Umbilical cord (tissue), 2 donors: Measurements from ENCODE around the gene MLH3. TPM values are rescaled to one million over a fixed set of nuclear protein-coding genes. Genes with fewer than 3 reads are reported as not detected.

Experiments
- DNase-seq: peaks from one replicate; pipeline ENCODE4 v3.0.0-alpha.2; 2015; ENCODE audit warnings: low spot score
- total RNA-seq: library from RNA; depleted of rRNA; stranded (reverse); fragments of >200 nt; gene quantifications from one replicate; pipeline ENCODE4 v1.2.3, GENCODE V29; 2014; ENCODE audit warnings: low replicate concordance; ENCODE audit not compliant: insufficient read depth

Gene MLH3
- total RNA-seq, 1 donor from 2014 or later: 55.6 TPM

- DNase-seq: no peak
Measured at GRCh38 chr14:74965486-74966153, 85.6 kb downstream of the MLH3 start.

- no peak for DNase-seq
Measured at GRCh38 chr14:74964787-74965485, 86.3 kb downstream of the MLH3 start.

Other genes starting within 250 kb of the MLH3 start
- 0.72 TPM for gene PROX2, start 175.3 kb downstream of the MLH3 start, total RNA-seq
- 55.4 TPM for gene DLST, start 169.6 kb downstream of the MLH3 start, total RNA-seq
- gene RPS6KL1, start 128.2 kb downstream of the MLH3 start, total RNA-seq: 21.4 TPM
- gene PGF, start 95.9 kb downstream of the MLH3 start, total RNA-seq: 9.4 TPM
- 30.1 TPM for gene EIF2B2, start 48.5 kb downstream of the MLH3 start, total RNA-seq
- 14.2 TPM for gene ACYP1, start 12.6 kb upstream of the MLH3 start, total RNA-seq
- gene ZC2HC1C, start 18.2 kb upstream of the MLH3 start, total RNA-seq: 0.48 TPM
- 61.9 TPM for gene NEK9, start 75.6 kb upstream of the MLH3 start, total RNA-seq
- 179 TPM for gene TMED10, start 125.1 kb upstream of the MLH3 start, total RNA-seq
- 1,307 TPM for gene FOS, start 227.4 kb upstream of the MLH3 start, total RNA-seq